Thyroid gland (tissue), 4 donors: ENCODE measurements around the gene THOC7. TPM values are rescaled to one million over a fixed set of nuclear protein-coding genes. Genes with fewer than 3 reads are reported as not detected.

Experiments
- DNase-seq, 2 donors: peaks; one replicate each; pipeline ENCODE4 v3.0.0-alpha.2; 2019
- H3K27ac ChIP-seq, 3 donors: fragments of 200-600 bp; sonication (generic); 1 replicate in 2 of 3; 2 replicates in 1 of 3; pipeline ENCODE4 v1.5.1; 2016 to 2019; ENCODE audit warnings: mild to moderate bottlenecking in 1 of 3, moderate library complexity in 1 of 3
- H3K27me3 ChIP-seq: fragments of 200-600 bp; sonication (generic); one replicate; pipeline ENCODE4 v1.5.1; 2019
- H3K36me3 ChIP-seq, 2 donors: fragments of 200-600 bp; sonication (generic); one replicate each; pipeline ENCODE4 v1.5.1; 2016 to 2019
- H3K4me1 ChIP-seq, 2 donors: fragments of 200-600 bp; sonication (generic); one replicate each; pipeline ENCODE4 v1.5.1; 2017 to 2019
- H3K4me3 ChIP-seq, 3 donors: fragments of 200-600 bp; sonication (generic); replicated peaks in 1 of 3; 1 replicate in 2 of 3; 2 replicates in 1 of 3; pipeline ENCODE4 v1.5.1; 2016; ENCODE audit warnings: mild to moderate bottlenecking in 1 of 3
- H3K9me3 ChIP-seq: fragments of 200-600 bp; sonication (generic); one replicate; pipeline ENCODE4 v1.5.1; 2017
- CTCF ChIP-seq, 6 experiments: fragments of 200-600 bp in 3 of 6; fragments of 450-650 bp in 3 of 6; sonication (generic) in 3 of 6; IDR thresholded peaks; one replicate each; pipeline ENCODE4 v1.5.1; 2016 to 2019; ENCODE audit warnings: antibody characterized with exemption in 6 of 6, mild to moderate bottlenecking in 2 of 6, inconsistent platforms in 1 of 6, moderate library complexity in 1 of 6
- POLR2A ChIP-seq, 2 donors: fragments of 450-650 bp; IDR thresholded peaks; one replicate each; pipeline ENCODE4 v1.6.1; 2017; ENCODE audit warnings: antibody characterized with exemption in 2 of 2, mild to moderate bottlenecking in 2 of 2, moderate library complexity in 1 of 2
- WGBS, 2 donors: methylation state at CpG; one replicate each; pipeline ENCODE4 v1.1.5; 2017; 5-methylcytosine and 5-hydroxymethylcytosine counted together
- intact Hi-C: fragments of 100-400 bp; cut with DNase I; formaldehyde crosslinking; loops from one replicate; pipeline ENCODE4 v1.15.1; 2023
- total RNA-seq, 4 donors: library from RNA; depleted of rRNA; stranded (reverse); fragments of >200 nt; gene quantifications; one replicate each; pipeline ENCODE4 v1.2.3, GENCODE V29; 2016

The THOC7 gene
- total RNA-seq, 4 donors from 2014 or later: 39.7 to 80.9 (median 43.1) TPM

DNA sequence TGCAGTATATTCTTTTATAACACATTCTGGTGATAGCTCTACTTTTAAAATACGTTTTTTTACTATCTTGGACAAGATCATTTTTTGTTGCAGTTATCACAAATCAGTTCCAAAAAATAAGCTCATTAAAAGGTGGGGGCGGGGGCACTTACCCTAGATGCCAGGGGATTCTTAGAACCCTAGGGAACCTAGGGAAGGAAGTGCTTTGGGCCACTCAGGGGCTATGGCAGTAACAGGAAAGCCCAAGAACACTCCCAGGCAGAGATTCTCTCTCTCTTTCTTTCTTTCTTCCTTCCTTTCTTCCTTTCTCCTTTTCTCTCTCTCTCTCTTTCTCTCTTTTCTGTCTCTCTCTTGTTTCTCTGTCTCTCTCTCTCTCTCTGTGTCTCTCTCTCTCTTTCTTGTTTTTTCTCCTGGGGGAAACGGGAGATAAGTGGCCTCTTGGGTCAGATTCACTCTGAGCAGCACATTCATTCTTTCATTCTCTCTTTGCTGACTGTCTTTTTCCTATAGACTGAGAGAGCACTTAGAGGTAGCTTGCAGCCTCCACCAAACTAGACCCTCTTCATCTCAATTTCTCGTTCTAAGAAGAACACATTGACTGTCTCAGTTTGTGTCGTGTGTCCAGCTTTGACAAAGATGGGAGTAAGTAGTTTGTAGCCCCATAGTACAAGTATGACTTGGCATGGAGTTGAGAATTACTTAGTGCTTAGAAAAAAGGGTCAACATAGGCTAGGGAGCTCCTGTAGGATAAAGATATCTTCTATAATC is 32.0 kb upstream of the THOC7 start:
- intact Hi-C loops: no loop called here
- Histone ChIP-seq H3K36me3 (no peaks in the 10 kb centered on the region), H3K27me3 (no peaks in the 10 kb centered on the region), H3K9me3 (no peaks in the 10 kb centered on the region), H3K4me1 (peaks cover 0 to 29% of the 10 kb centered on the region in 2 donors), H3K27ac (no peak overlapping the region), H3K4me3 (no peak overlapping the region)
- TF ChIP-seq POLR2A (IDR thresholded peaks at IDR 0.05) (no peak), CTCF (IDR thresholded peaks at IDR 0.05) (no peak)
- no peak for DNase-seq
- WGBS, 2 donors: 70 to 75% methylated on average over 5 of the region's 5 CpGs

DNA sequence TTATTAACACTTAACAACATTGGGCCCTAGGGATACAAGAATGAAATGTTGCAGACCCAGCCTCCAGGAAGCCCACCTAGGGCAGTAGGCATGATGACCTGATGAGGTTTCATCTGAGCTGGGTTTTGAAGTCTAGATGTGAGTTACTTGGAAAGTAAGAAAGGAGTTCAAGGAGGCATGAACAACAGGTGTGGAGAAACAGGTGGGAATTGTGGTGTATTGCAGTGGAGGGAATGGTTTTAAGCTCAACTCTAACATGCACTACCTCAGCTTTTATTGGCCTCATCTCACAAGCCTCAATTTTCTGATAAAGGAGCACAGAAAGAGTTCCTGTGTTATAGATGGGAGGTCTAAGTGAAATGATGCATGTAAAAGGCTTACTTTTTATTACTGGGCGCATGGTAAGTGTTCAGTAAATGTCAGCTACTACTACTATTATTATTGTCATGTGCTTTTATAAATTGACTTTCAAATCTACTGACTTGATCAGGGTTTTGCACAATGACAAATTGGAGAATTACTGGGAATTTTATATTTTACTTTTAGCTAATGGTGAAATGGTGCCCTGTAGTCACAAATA is 29.3 kb upstream of the THOC7 start:
- H3K27me3 ChIP-seq: no peaks in the 10 kb centered on the region
- no peak overlapping the region for H3K27ac ChIP-seq
- peaks cover 8 to 29% of the 10 kb centered on the region in 2 donors for H3K4me1 ChIP-seq
- no peaks in the 10 kb centered on the region for H3K36me3 ChIP-seq
- WGBS, 2 donors: 90 to 95% methylated on average over 1 of the region's 1 CpG
- no peak for TF ChIP-seq CTCF (IDR thresholded peaks at IDR 0.05)
- no peak for TF ChIP-seq POLR2A (IDR thresholded peaks at IDR 0.05)
- no peak overlapping the region for H3K4me3 ChIP-seq
- DNase-seq: no peak
- H3K9me3 ChIP-seq: no peaks in the 10 kb centered on the region
- intact Hi-C loops: no loop called here

DNA sequence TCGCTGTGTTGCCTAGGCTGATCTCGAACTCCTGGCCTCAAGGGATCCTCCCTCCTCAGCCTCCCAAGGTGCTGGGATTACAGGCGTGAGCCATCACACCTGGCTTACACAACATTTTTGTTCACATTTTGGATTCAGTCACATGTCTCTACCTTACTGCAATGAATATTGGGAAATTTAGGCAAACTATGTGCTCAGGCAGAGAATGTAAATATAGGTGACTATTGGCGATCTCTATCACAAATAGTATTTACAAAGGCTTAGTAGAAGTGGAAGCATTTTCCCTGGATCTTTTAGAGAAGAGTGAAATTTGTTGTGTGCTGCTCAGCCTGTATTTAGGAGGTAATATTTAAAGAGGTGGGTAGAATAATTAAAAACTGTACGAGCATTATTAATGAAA is 27.9 kb upstream of the THOC7 start:
- WGBS, 2 donors: 97 to 99% methylated on average over 5 of the region's 5 CpGs
- H3K4me1 ChIP-seq: peaks cover 15 to 36% of the 10 kb centered on the region in 2 donors
- TF ChIP-seq CTCF (IDR thresholded peaks at IDR 0.05) (no peak), POLR2A (IDR thresholded peaks at IDR 0.05) (no peak)
- no peak for DNase-seq
- no peak overlapping the region for H3K4me3 ChIP-seq
- no peaks in the 10 kb centered on the region for H3K9me3 ChIP-seq
- H3K36me3 ChIP-seq: no peaks in the 10 kb centered on the region
- no peak overlapping the region for H3K27ac ChIP-seq
- intact Hi-C loops: no loop called here
- no peaks in the 10 kb centered on the region for H3K27me3 ChIP-seq

DNA sequence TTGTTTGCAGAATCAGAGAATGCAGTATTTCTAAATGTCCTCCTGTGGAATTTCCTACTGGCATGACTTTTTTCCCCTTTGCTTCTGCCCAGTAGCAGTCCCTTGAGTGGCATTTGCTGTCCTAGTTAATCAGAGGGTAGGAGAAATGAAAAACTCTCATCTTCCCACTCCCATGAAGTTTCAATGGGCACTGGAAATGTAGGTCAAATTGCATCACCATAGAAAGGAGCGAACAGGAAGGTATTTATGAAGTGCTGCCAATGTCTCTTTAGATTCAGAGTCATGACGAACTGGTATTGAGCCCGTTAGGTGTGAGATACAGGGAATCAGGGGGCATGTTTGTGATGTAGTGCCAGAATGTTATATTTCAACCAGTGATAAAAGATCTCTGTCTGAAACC is 23.3 kb upstream of the THOC7 start:
- Histone ChIP-seq H3K27me3 (no peaks in the 10 kb centered on the region), H3K36me3 (no peaks in the 10 kb centered on the region), H3K4me3 (no peak overlapping the region), H3K9me3 (no peaks in the 10 kb centered on the region), H3K4me1 (peaks cover 15 to 25% of the 10 kb centered on the region in 2 donors), H3K27ac (peak overlapping the region in 1 of 3 donors; percentile 35)
- TF ChIP-seq CTCF (IDR thresholded peaks at IDR 0.05) (no peak), POLR2A (IDR thresholded peaks at IDR 0.05) (no peak)
- intact Hi-C loops: no loop called here
- peak; percentile 14 to 21 for DNase-seq
- WGBS, 2 donors: 28 to 33% methylated on average over 3 of the region's 3 CpGs

- DNase-seq: no peak
- Histone ChIP-seq H3K9me3 (no peaks in the 10 kb centered on the region), H3K4me3 (no peak overlapping the region), H3K4me1 (peaks cover 6 to 29% of the 10 kb centered on the region in 2 donors), H3K27ac (no peak overlapping the region), H3K27me3 (no peaks in the 10 kb centered on the region), H3K36me3 (no peaks in the 10 kb centered on the region)
- 97 to 98% methylated on average over 5 of the region's 5 CpGs for WGBS, 2 donors
- intact Hi-C loops: no loop called here
- TF ChIP-seq POLR2A (IDR thresholded peaks at IDR 0.05) (no peak), CTCF (IDR thresholded peaks at IDR 0.05) (no peak)
Measured at GRCh38 chr3:63880653-63881052, 17.0 kb upstream of the THOC7 start.
